GM12878 (cell line): ENCODE measurements around the gene NSG1. TPM values are rescaled to one million over a fixed set of nuclear protein-coding genes. Genes with fewer than 3 reads are reported as not detected.

Source experiments
- ATAC-seq: fragments of 200-7000 bp; cut with Tn5 transposase; 3 replicates; pipeline ENCODE4 v1.9.1; 2020; ENCODE audit warnings: mild to moderate bottlenecking, moderate library complexity
- BruUV-seq: library from RNA; stranded (reverse); fragments of 400-500 nt; replicated peaks from 2 replicates; lab custom pipeline; 2021; lab: Mats Ljungman, UMichigan
- CTCF ChIA-PET: fragments of 300-600 bp; sonication (Branson Sonifier 250); formaldehyde crosslinking; extraction: SDS; loops from one replicate; lab custom pipeline; 2021; ENCODE audit warnings: inconsistent platforms; lab: Yijun Ruan, JAX
- POLR2A ChIA-PET: fragments of 350-600 bp; formaldehyde crosslinking; extraction: SDS; loops from one replicate; lab custom pipeline; 2021; ENCODE audit warnings: inconsistent platforms; lab: Charles Lee
- RAD21 ChIA-PET: fragments of 300-600 bp; sonication (Branson Sonifier 250); formaldehyde crosslinking; loops from one replicate; lab custom pipeline; 2023; ENCODE audit warnings: antibody characterized with exemption; ENCODE audit not compliant: unreplicated experiment; lab: Charles Lee
- SMC1A ChIA-PET: fragments of 300-600 bp; sonication (Branson Sonifier 250); formaldehyde crosslinking; loops from one replicate; lab custom pipeline; 2023; ENCODE audit not compliant: unreplicated experiment, uncharacterized antibody; lab: Charles Lee
- DNase-seq: peaks from one replicate; pipeline ENCODE4 v3.0.0-alpha.2; 2011; ENCODE audit warnings: low read depth, low spot score
- FAIRE-seq: peaks from 3 replicates; lab custom pipeline; 2011; peaks lifted over from hg19 to GRCh38; lab: Jason Lieb, UNC
- H2AFZ ChIP-seq: 2 replicates; pipeline ENCODE4 v1.6.0; 2011; ENCODE audit warnings: low read depth, low read length, control low read depth; ENCODE audit not compliant: control insufficient read depth
- H3K27ac ChIP-seq: 2 replicates; pipeline ENCODE4 v1.5.1; 2011; ENCODE audit warnings: control low read depth; ENCODE audit not compliant: control insufficient read depth, insufficient read depth
- H3K27me3 ChIP-seq, 2 experiments: replicated peaks in 1 of 2; 2 replicates each; pipeline versions ENCODE4 v1.6.0 to v1.6.1; 2011; ENCODE audit warnings: low read length in 1 of 2; ENCODE audit not compliant: control insufficient read depth in 2 of 2, insufficient read depth in 2 of 2
- H3K36me3 ChIP-seq, 2 experiments: 2 replicates each; pipeline ENCODE4 v1.5.1; 2011; ENCODE audit warnings: low read length in 1 of 2; ENCODE audit not compliant: control insufficient read depth in 2 of 2, insufficient read depth in 2 of 2
- H3K4me1 ChIP-seq: 2 replicates; pipeline ENCODE4 v1.6.1; 2011; ENCODE audit warnings: mild to moderate bottlenecking, low read length, moderate library complexity, mixed read lengths; ENCODE audit not compliant: control insufficient read depth, insufficient read depth
- H3K4me2 ChIP-seq: 2 replicates; pipeline ENCODE4 v1.6.0; 2011; ENCODE audit warnings: control low read depth; ENCODE audit not compliant: control insufficient read depth, insufficient read depth
- H3K4me3 ChIP-seq: fragments of 200-600 bp; sonication (generic); 2 replicates; pipeline ENCODE4 v1.5.1; 2016
- H3K79me2 ChIP-seq: 2 replicates; pipeline ENCODE4 v1.6.0; 2011; ENCODE audit warnings: low read length; ENCODE audit not compliant: control insufficient read depth, insufficient read depth
- H3K9ac ChIP-seq: 2 replicates; pipeline ENCODE4 v1.8.0; 2011; ENCODE audit warnings: low read length, control low read depth, mixed read lengths; ENCODE audit not compliant: control insufficient read depth, insufficient read depth
- H3K9me3 ChIP-seq: replicated peaks from 3 replicates; pipeline ENCODE4 v1.5.1; 2011; ENCODE audit warnings: mild to moderate bottlenecking, low read length; ENCODE audit not compliant: control insufficient read depth, insufficient read depth
- H4K20me1 ChIP-seq: 2 replicates; pipeline ENCODE4 v1.6.0; 2011; ENCODE audit not compliant: control insufficient read depth, insufficient read depth
- HCFC1 ChIP-seq: fragments of 150-350 bp; IDR thresholded peaks from 2 replicates; pipeline ENCODE4 v1.6.1; 2014; ENCODE audit warnings: low read length
- NR2F1 ChIP-seq: fragments of 450-650 bp; conservative IDR thresholded peaks from 2 replicates; pipeline ENCODE4 v1.6.1; 2017; ENCODE audit warnings: mild to moderate bottlenecking
- PAX5 ChIP-seq: IDR thresholded peaks from 2 replicates; pipeline ENCODE4 v1.6.1; 2011; ENCODE audit warnings: low read depth, low read length, borderline replicate concordance
- SIX5 ChIP-seq: IDR thresholded peaks from 2 replicates; pipeline ENCODE4 v1.6.1; 2011; ENCODE audit warnings: mild to moderate bottlenecking, low read depth, low read length, moderate library complexity; ENCODE audit not compliant: severe bottlenecking
- SP1 ChIP-seq: IDR thresholded peaks from one replicate; pipeline ENCODE4 v1.6.1; 2011; ENCODE audit warnings: low read depth, low read length
- STAT3 ChIP-seq: IDR thresholded peaks from 2 replicates; pipeline ENCODE4 v1.6.1; 2011; ENCODE audit warnings: low read depth, low read length, improper control_type of control experiment
- ZNF217 ChIP-seq: fragments of 450-650 bp; IDR thresholded peaks from 2 replicates; pipeline ENCODE4 v1.6.1; 2017; ENCODE audit warnings: antibody characterized with exemption, mild to moderate bottlenecking
- ZNF24 ChIP-seq: fragments of 450-650 bp; IDR thresholded peaks from 2 replicates; pipeline ENCODE4 v1.6.1; 2017; ENCODE audit warnings: antibody characterized with exemption, mild to moderate bottlenecking
- ZNF274 ChIP-seq: IDR thresholded peaks from one replicate; pipeline ENCODE4 v1.8.0; 2011; ENCODE audit not compliant: insufficient read length, insufficient read depth
- whole genome bisulfite sequencing: methylation state at CpG from one replicate; pipeline ENCODE4 v1.1.6; 2016; ENCODE audit warnings: low lambda C conversion rate; ENCODE audit not compliant: insufficient replicate concordance, insufficient coverage; ENCODE audit errors: missing lambda C conversion rate; 5-methylcytosine and 5-hydroxymethylcytosine counted together
- in situ Hi-C: fragments of 300-500 bp; cut with MboI; formaldehyde crosslinking; loops from 9 replicates; pipeline ENCODE4 v1.14.3; 2018; ENCODE audit warnings: mixed read lengths
- intact Hi-C: fragments of 100-400 bp; cut with micrococcal nuclease; formaldehyde crosslinking; loops from one replicate; pipeline ENCODE4 v1.14.2; 2022; ENCODE audit not compliant: unreplicated experiment
- polyA plus RNA-seq, 11 experiments: library from polyadenylated mRNA; depleted of rRNA in 4 of 11; unstranded in 6 of 11; stranded (reverse) in 5 of 11; fragments of >200 nt; fragmentation: Nextera tagmentation in 4 of 11; fragmentation: Illumina TruSeq in 1 of 11; extraction: Ambion mirVana in 4 of 11; extraction: Trizol in 1 of 11; gene quantifications; 1 replicate in 1 of 11; 2 replicates in 10 of 11; pipeline versions ENCODE4 v1.2.1 to v1.2.3, GENCODE V29; 2011 to 2016; ENCODE audit warnings: inconsistent platforms in 2 of 11, missing spikeins in 2 of 11, low read depth in 1 of 11
- total RNA-seq, 4 experiments: library from RNA; depleted of rRNA in 3 of 4; stranded (reverse); fragments of >200 nt in 3 of 4; fragmentation: Illumina TruSeq in 1 of 4; extraction: Trizol in 1 of 4; gene quantifications; 2 replicates each; pipeline versions ENCODE4 v1.2.1 to v1.2.3, GENCODE V29; 2013 to 2021
- TF ChIP-seq, protein P1 (sequence below): fragments of 450-650 bp; IDR thresholded peaks from 2 replicates; pipeline ENCODE4 v1.6.1; 2018; ENCODE audit warnings: mild to moderate bottlenecking, low read depth, moderate library complexity; ENCODE audit not compliant: partially characterized antibody
- TF ChIP-seq, protein P2 (sequence below): fragments of 150-350 bp; IDR thresholded peaks from 2 replicates; pipeline ENCODE4 v1.6.1; 2016; ENCODE audit warnings: low read depth, low read length

Gene NSG1
- total and polyA plus RNA-seq, 10 of the 15 experiments (the other 5 are each of a cell fraction or from before 2014, with no cell fraction given), result 0.03 to 0.19 (median 0.10) TPM; not detected in 5

DNA sequence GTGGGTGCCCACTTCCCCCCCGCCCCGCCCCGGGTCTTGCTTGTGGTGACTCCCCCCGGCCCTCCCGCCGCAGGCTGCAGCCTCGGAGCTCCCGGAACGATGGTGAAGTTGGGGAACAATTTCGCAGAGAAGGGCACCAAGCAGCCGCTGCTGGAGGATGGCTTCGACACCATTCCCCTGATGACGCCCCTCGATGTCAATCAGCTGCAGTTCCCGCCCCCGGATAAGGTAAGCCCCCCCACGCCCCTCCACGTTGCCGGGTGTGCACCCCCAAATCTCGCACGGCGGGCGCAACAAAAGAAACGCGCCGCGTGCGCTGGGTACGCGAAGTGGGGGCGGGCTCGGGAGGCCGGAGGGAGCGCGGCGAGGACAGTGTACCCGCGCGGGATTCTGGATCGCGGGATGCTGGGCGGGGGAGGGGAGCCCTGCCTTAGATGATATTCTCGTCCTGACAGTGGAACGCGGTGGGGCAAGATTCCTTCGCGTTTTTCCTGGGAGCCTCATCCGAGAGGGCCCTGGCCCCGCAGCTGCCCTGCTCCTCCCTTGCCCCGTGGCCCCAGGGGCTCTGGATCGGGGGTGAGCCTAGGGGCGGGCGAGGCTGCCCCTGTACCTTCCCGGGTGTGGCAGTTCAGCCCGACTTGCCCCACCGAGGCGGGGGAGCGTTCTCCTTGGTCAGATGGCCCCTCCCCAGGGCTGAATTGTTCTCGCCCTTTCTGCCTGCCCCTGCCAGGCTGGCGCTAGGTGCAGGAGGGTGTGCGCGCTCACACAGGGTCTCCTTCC lies 819 bp downstream of the NSG1 start:
- Histone ChIP-seq H4K20me1 (no peaks in the 10 kb centered on the region), H3K4me1 (no peaks in the 10 kb centered on the region), H2AFZ (no peak overlapping the region), H3K79me2 (no peaks in the 10 kb centered on the region), H3K9ac (no peak overlapping the region)
- POLR2A ChIA-PET, result no interaction called here
- BruUV-seq, result no TSS peak
- SMC1A ChIA-PET, result no interaction called here
- CTCF ChIA-PET, result no interaction called here
- intact Hi-C loops, result no loop called here
- TF ChIP-seq NR2F1 (no peak), PAX5 (no peak), STAT3 (no peak), ZNF274 (no peak), ZNF217 (no peak)
- TF ChIP-seq, all 136 proteins: peak for 0
- WGBS, result 22% methylated on average over 51 of the region's 62 CpGs
- DNase-seq (no peak), ATAC-seq (no peak), FAIRE-seq (no peak)
- in situ Hi-C loops, result no loop called here
- H3K27me3 ChIP-seq, result peaks cover 5 to 10% of the 10 kb centered on the region in 2 experiments
- H3K4me3 ChIP-seq, result no peak overlapping the region
- no peaks in the 10 kb centered on the region for H3K36me3 ChIP-seq
- RAD21 ChIA-PET, result no interaction called here
- H3K27ac ChIP-seq, result no peak overlapping the region
- no peaks in the 10 kb centered on the region for H3K9me3 ChIP-seq
- no peak overlapping the region for H3K4me2 ChIP-seq

DNA sequence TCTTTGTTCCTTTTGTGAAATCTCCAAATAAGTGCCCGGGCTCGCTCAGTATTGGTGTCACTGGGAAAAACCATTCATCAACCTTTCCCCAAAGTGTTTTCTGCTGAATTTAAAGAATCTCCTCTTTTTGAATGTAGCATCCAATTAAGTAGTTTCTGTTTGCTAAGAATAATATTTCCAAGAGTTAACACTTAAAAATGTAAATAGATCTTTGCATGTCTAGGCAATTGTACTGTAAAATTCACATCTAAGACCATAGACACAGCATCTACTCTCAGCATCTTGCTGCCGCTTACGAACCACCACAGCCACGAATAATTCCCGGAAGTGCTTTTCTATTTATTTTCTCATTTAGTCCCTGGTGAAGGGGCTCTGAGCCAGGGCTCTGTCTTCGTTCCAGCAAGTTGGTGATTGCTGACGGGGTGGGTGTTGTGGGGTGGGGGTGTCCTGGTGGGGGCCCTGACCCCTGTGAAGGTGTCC lies 1.4 kb downstream of the NSG1 start:
- intact Hi-C loops, result no loop called here
- no peak for DNase-seq
- Histone ChIP-seq H3K4me3 (no peak overlapping the region), H3K79me2 (no peaks in the 10 kb centered on the region), H3K9me3 (no peaks in the 10 kb centered on the region), H2AFZ (no peak overlapping the region), H3K9ac (no peak overlapping the region), H3K4me2 (no peak overlapping the region), H3K4me1 (no peaks in the 10 kb centered on the region), H3K36me3 (no peaks in the 10 kb centered on the region), H3K27ac (no peak overlapping the region), H4K20me1 (no peaks in the 10 kb centered on the region), H3K27me3 (peaks cover 5 to 10% of the 10 kb centered on the region in 2 experiments)
- BruUV-seq, result no TSS peak
- ChIA-PET CTCF (no interaction called here), RAD21 (no interaction called here), SMC1A (no interaction called here), POLR2A (no interaction called here)
- WGBS, result 29% methylated on average over 8 of the region's 8 CpGs
- no peak for ATAC-seq
- FAIRE-seq, result no peak
- in situ Hi-C loops, result no loop called here
- TF ChIP-seq, protein P1, sequence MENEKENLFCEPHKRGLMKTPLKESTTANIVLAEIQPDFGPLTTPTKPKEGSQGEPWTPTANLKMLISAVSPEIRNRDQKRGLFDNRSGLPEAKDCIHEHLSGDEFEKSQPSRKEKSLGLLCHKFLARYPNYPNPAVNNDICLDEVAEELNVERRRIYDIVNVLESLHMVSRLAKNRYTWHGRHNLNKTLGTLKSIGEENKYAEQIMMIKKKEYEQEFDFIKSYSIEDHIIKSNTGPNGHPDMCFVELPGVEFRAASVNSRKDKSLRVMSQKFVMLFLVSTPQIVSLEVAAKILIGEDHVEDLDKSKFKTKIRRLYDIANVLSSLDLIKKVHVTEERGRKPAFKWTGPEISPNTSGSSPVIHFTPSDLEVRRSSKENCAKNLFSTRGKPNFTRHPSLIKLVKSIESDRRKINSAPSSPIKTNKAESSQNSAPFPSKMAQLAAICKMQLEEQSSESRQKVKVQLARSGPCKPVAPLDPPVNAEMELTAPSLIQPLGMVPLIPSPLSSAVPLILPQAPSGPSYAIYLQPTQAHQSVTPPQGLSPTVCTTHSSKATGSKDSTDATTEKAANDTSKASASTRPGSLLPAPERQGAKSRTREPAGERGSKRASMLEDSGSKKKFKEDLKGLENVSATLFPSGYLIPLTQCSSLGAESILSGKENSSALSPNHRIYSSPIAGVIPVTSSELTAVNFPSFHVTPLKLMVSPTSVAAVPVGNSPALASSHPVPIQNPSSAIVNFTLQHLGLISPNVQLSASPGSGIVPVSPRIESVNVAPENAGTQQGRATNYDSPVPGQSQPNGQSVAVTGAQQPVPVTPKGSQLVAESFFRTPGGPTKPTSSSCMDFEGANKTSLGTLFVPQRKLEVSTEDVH, result no peak
- TF ChIP-seq ZNF24, result no peak
- TF ChIP-seq SP1, result no peak
- no peak for TF ChIP-seq PAX5
- no peak for TF ChIP-seq SIX5
- TF ChIP-seq, protein P2, sequence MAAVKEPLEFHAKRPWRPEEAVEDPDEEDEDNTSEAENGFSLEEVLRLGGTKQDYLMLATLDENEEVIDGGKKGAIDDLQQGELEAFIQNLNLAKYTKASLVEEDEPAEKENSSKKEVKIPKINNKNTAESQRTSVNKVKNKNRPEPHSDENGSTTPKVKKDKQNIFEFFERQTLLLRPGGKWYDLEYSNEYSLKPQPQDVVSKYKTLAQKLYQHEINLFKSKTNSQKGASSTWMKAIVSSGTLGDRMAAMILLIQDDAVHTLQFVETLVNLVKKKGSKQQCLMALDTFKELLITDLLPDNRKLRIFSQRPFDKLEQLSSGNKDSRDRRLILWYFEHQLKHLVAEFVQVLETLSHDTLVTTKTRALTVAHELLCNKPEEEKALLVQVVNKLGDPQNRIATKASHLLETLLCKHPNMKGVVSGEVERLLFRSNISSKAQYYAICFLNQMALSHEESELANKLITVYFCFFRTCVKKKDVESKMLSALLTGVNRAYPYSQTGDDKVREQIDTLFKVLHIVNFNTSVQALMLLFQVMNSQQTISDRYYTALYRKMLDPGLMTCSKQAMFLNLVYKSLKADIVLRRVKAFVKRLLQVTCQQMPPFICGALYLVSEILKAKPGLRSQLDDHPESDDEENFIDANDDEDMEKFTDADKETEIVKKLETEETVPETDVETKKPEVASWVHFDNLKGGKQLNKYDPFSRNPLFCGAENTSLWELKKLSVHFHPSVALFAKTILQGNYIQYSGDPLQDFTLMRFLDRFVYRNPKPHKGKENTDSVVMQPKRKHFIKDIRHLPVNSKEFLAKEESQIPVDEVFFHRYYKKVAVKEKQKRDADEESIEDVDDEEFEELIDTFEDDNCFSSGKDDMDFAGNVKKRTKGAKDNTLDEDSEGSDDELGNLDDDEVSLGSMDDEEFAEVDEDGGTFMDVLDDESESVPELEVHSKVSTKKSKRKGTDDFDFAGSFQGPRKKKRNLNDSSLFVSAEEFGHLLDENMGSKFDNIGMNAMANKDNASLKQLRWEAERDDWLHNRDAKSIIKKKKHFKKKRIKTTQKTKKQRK, result no peak
- no peak for TF ChIP-seq HCFC1
